Measurements from ENCODE around the gene OLFM3. TPM values are rescaled to one million over a fixed set of nuclear protein-coding genes. Genes with fewer than 3 reads are reported as not detected.
A peak's percentile ranks its signal among the peaks of the same experiment; 100 is the strongest.

Gene OLFM3
- polyA plus RNA-seq, 1 of the 3 experiments (the other 2 are of a cell fraction) = not detected

GRCh38 chr1:101920577-101920976 lies 76.1 kb downstream of the OLFM3 start:
- no peaks in the 10 kb centered on the region for H3K79me2 ChIP-seq (ENCODE audit: insufficient read depth)
- peak overlapping the region in 1 of 2 experiments; percentile 11; a peak in 1 of 4 replicates for H3K27ac ChIP-seq (ENCODE audit: low read depth in 2 of 2, low read length in 1 of 2)
- no peaks in the 10 kb centered on the region; a peak in 1 of 4 replicates for H3K4me1 ChIP-seq (ENCODE audit: control insufficient read depth in 1 of 2, insufficient read depth in 2 of 2, low read depth in 1 of 2, low read length in 1 of 2)
- H3K4me3 ChIP-seq (ENCODE audit: low read depth in 2 of 2, low read length in 1 of 2) = no peak overlapping the region
- H3K4me2 ChIP-seq = no peak overlapping the region
- H3K9me3 ChIP-seq = no peaks in the 10 kb centered on the region
- POLR2A ChIA-PET = no interaction called here
- H3K9ac ChIP-seq = no peak overlapping the region
- no peaks in the 10 kb centered on the region for H3K27me3 ChIP-seq (ENCODE audit: insufficient read depth)
- WGBS (ENCODE audit: low lambda C conversion rate) = 14% methylated on average over 1 of the region's 1 CpG
- CTCF ChIA-PET = interaction anchor here (1.1 kb wide), 1 partner anchor 29 kb away, joined by 3 read pairs; no protein-coding TSS in a partner anchor
- no peak overlapping the region for H2AFZ ChIP-seq (ENCODE audit: low read depth)
- no peaks in the 10 kb centered on the region for H3K36me3 ChIP-seq (replicated peaks in 1 of 2; ENCODE audit: control insufficient read depth in 1 of 2, insufficient read depth in 2 of 2, low read length in 1 of 2)
- H4K20me1 ChIP-seq (ENCODE audit: insufficient read depth) = no peaks in the 10 kb centered on the region
- TF ChIP-seq CTCF (IDR thresholded peaks at IDR 0.05) = no peak
- no peak for TF ChIP-seq POLR2AphosphoS5 (IDR thresholded peaks at IDR 0.05; ENCODE audit: low read depth, low read length)
- TF ChIP-seq GABPA (IDR thresholded peaks at IDR 0.05; ENCODE audit: low read depth) = no peak
- no peaks in the 10 kb centered on the region for H3F3A ChIP-seq (replicated peaks; ENCODE audit: insufficient read depth)
- no peak for DNase-seq
- H3K9me2 ChIP-seq = no peaks in the 10 kb centered on the region

GRCh38 chr1:101918277-101918676 lies 78.4 kb downstream of the OLFM3 start:
- Histone ChIP-seq H3K27ac (ENCODE audit: low read depth in 2 of 2, low read length in 1 of 2) (no peak overlapping the region), H3K4me2 (no peak overlapping the region), H3F3A (replicated peaks; ENCODE audit: insufficient read depth) (no peaks in the 10 kb centered on the region), H2AFZ (ENCODE audit: low read depth) (no peak overlapping the region), H3K9me2 (no peaks in the 10 kb centered on the region), H3K9me3 (no peaks in the 10 kb centered on the region), H3K36me3 (replicated peaks in 1 of 2; ENCODE audit: control insufficient read depth in 1 of 2, insufficient read depth in 2 of 2, low read length in 1 of 2) (no peaks in the 10 kb centered on the region), H3K4me3 (ENCODE audit: low read depth in 2 of 2, low read length in 1 of 2) (no peak overlapping the region), H3K27me3 (ENCODE audit: insufficient read depth) (no peaks in the 10 kb centered on the region), H3K9ac (no peak overlapping the region), H4K20me1 (ENCODE audit: insufficient read depth) (no peaks in the 10 kb centered on the region), H3K4me1 (ENCODE audit: control insufficient read depth in 1 of 2, insufficient read depth in 2 of 2, low read depth in 1 of 2, low read length in 1 of 2) (no peaks in the 10 kb centered on the region; a peak in 1 of 4 replicates), H3K79me2 (ENCODE audit: insufficient read depth) (no peaks in the 10 kb centered on the region)
- ChIA-PET POLR2A (no interaction called here), CTCF (no interaction called here)
- WGBS (ENCODE audit: low lambda C conversion rate) = 24% methylated on average over 1 of the region's 1 CpG
- DNase-seq = no peak
- TF ChIP-seq IRF3 (IDR thresholded peaks at IDR 0.05; ENCODE audit: low read depth, low read length) = no peak
- TF ChIP-seq CHD2 (IDR thresholded peaks at IDR 0.05; ENCODE audit: low read length, partially characterized antibody) = no peak
- TF ChIP-seq RXRA (IDR thresholded peaks at IDR 0.05; ENCODE audit: borderline replicate concordance, low read depth) = no peak
- TF ChIP-seq NRF1 (IDR thresholded peaks at IDR 0.05; ENCODE audit: low read depth, low read length) = no peak

GRCh38 chr1:101915597-101915996 lies 81.1 kb downstream of the OLFM3 start:
- no peak overlapping the region for H3K9ac ChIP-seq
- no peak overlapping the region for H3K4me3 ChIP-seq (ENCODE audit: low read depth in 2 of 2, low read length in 1 of 2)
- H3K4me2 ChIP-seq = no peak overlapping the region
- no peaks in the 10 kb centered on the region for H3K36me3 ChIP-seq (replicated peaks in 1 of 2; ENCODE audit: control insufficient read depth in 1 of 2, insufficient read depth in 2 of 2, low read length in 1 of 2)
- H4K20me1 ChIP-seq (ENCODE audit: insufficient read depth) = no peaks in the 10 kb centered on the region
- TF ChIP-seq RAD21 (IDR thresholded peaks at IDR 0.05; ENCODE audit: low read length) = no peak
- no peak for TF ChIP-seq IRF3 (IDR thresholded peaks at IDR 0.05; ENCODE audit: low read depth, low read length)
- no peak for TF ChIP-seq EP300 (IDR thresholded peaks at IDR 0.05; ENCODE audit: borderline replicate concordance in 1 of 2, low read depth in 1 of 2, low read length in 1 of 2)
- no peak for TF ChIP-seq MAX (IDR thresholded peaks at IDR 0.05; ENCODE audit: low read depth)
- H3F3A ChIP-seq (replicated peaks; ENCODE audit: insufficient read depth) = no peaks in the 10 kb centered on the region
- no peaks in the 10 kb centered on the region for H3K27me3 ChIP-seq (ENCODE audit: insufficient read depth)
- POLR2A ChIA-PET = no interaction called here
- H3K79me2 ChIP-seq (ENCODE audit: insufficient read depth) = no peaks in the 10 kb centered on the region
- H3K9me3 ChIP-seq = no peaks in the 10 kb centered on the region
- CTCF ChIA-PET = no interaction called here
- WGBS (ENCODE audit: low lambda C conversion rate) = 52% methylated on average over 5 of the region's 5 CpGs
- H3K27ac ChIP-seq (ENCODE audit: low read depth in 2 of 2, low read length in 1 of 2) = no peak overlapping the region
- H3K4me1 ChIP-seq (ENCODE audit: control insufficient read depth in 1 of 2, insufficient read depth in 2 of 2, low read depth in 1 of 2, low read length in 1 of 2) = no peaks in the 10 kb centered on the region; a peak in 1 of 4 replicates
- DNase-seq = no peak
- H2AFZ ChIP-seq (ENCODE audit: low read depth) = no peak overlapping the region
- no peaks in the 10 kb centered on the region for H3K9me2 ChIP-seq
